GM21825 (cell line): ENCODE results near the gene SV2A.
A peak's percentile ranks its signal among the peaks of the same experiment; 100 is the strongest.

Source experiments
- ATAC-seq: cut with Tn5 transposase; IDR thresholded peaks from one replicate; pipeline ENCODE4 v1.9.1; 2021; ENCODE audit warnings: mild to moderate bottlenecking, moderate library complexity; ENCODE audit not compliant: unreplicated experiment

The SV2A gene

GRCh38 chr1:149929856-149930255, 12.2 kb upstream of the SV2A start:
- no peak for ATAC-seq

GRCh38 chr1:149928401-149928724, 10.7 kb upstream of the SV2A start:
- no peak for ATAC-seq

GRCh38 chr1:149927563-149928400, 10.1 kb upstream of the SV2A start, which contains the start of gene SF3B4:
Gene SF3B4, minus strand, starts transcription at chr1:149927803. Its CDS starts 44 bp downstream, at chr1:149927759.
- ATAC-seq = peak; percentile 93

GRCh38 chr1:149927056-149927562, 9.5 kb upstream of the SV2A start:
- no peak for ATAC-seq

GRCh38 chr1:149926296-149926695, 8.7 kb upstream of the SV2A start:
- no peak for ATAC-seq

- no peak for ATAC-seq
Observed at GRCh38 chr1:149925751-149926150, 8.1 kb upstream of the SV2A start.

- ATAC-seq = no peak
Observed at GRCh38 chr1:149925345-149925744, 7.7 kb upstream of the SV2A start.

- ATAC-seq = no peak
Observed at GRCh38 chr1:149923626-149924025, 6.0 kb upstream of the SV2A start.

- ATAC-seq = no peak
Observed at GRCh38 chr1:149916898-149917252, 769 bp downstream of the SV2A start.

GRCh38 chr1:149916193-149916897, 1.3 kb downstream of the SV2A start:
- no peak for ATAC-seq

- ATAC-seq = no peak
Observed at GRCh38 chr1:149915429-149916192, 2.0 kb downstream of the SV2A start.

- no peak for ATAC-seq
Observed at GRCh38 chr1:149914545-149914944, 3.1 kb downstream of the SV2A start.

- ATAC-seq = no peak
Observed at GRCh38 chr1:149906570-149907075, 11.0 kb downstream of the SV2A start.

GRCh38 chr1:149903836-149904491, 13.7 kb downstream of the SV2A start:
- ATAC-seq = no peak

- peak; percentile 94 for ATAC-seq
Observed at GRCh38 chr1:149899460-149900284, 18.0 kb downstream of the SV2A start, which contains the start of gene BOLA1. Gene BOLA1, plus strand, starts transcription at chr1:149899568. Its CDS starts 492 bp downstream, at chr1:149900060.

GRCh38 chr1:149896575-149896974, 21.1 kb downstream of the SV2A start:
- no peak for ATAC-seq

- no peak for ATAC-seq
Observed at GRCh38 chr1:149888999-149889289, 28.7 kb downstream of the SV2A start.

GRCh38 chr1:149888247-149888998, 29.2 kb downstream of the SV2A start:
- peak; percentile 28 for ATAC-seq
